MM.1S (cell line): ENCODE data around the gene HYCC1.

Experiments used
- CTCF ChIP-seq: fragments of 300-600 bp; sonication (generic); IDR thresholded peaks from 2 replicates; pipeline ENCODE4 v1.5.1; 2016; ENCODE audit warnings: antibody characterized with exemption, low read length, mixed read lengths
- EZH2 ChIP-seq: fragments of 300-600 bp; sonication (generic); optimal IDR thresholded peaks from 2 replicates; pipeline ENCODE3; 2017; ENCODE audit warnings: low read depth, mild to moderate bottlenecking, antibody characterized with exemption, low read length, mixed read lengths

- no peak for TF ChIP-seq CTCF
- TF ChIP-seq EZH2, result no peak
Observed at GRCh38 chr7:22969010-22969431, 44.9 kb downstream of the HYCC1 start.
